Right ventricle myocardium inferior (tissue), 1 donor: Measurements from ENCODE around the gene HYLS1. TPM values are rescaled to one million over a fixed set of nuclear protein-coding genes. Genes with fewer than 3 reads are reported as not detected.
A peak's percentile ranks its signal among the peaks of the same experiment; 100 is the strongest.

ENCODE experiments used
- ATAC-seq: fragments of 200-7000 bp; cut with Tn5 transposase; one replicate; pipeline ENCODE4 v1.9.1; 2020; ENCODE audit warnings: mild to moderate bottlenecking, moderate library complexity
- DNase-seq: peaks from one replicate; pipeline ENCODE4 v3.0.0; 2021; ENCODE audit errors: missing footprints
- intact Hi-C: fragments of 100-400 bp; cut with DNase I; formaldehyde crosslinking; loops from one replicate; pipeline ENCODE4 v1.11.0; 2022
- total RNA-seq: library from RNA; stranded (reverse); fragmentation: NEBNext Ultra II Directional; extraction: Animal tissue kit (Norgen Biotek cat#: 25700); gene quantifications from one replicate; pipeline ENCODE4 v1.2.1, GENCODE V29; 2021
- donor health status: DM: no; HTN: yes; CAD: no; lungs with severe emphysema.

HYLS1 gene
- total RNA-seq, 1 donor from 2014 or later = 5.0 TPM

- DNase-seq = no peak
- ATAC-seq = no peak
- intact Hi-C loops = no loop called here
Observed at GRCh38 chr11:125926682-125927081, 39.2 kb downstream of the HYLS1 start.

- DNase-seq = no peak
- intact Hi-C loops = no loop called here
- ATAC-seq = no peak
Observed at GRCh38 chr11:125929445-125930075, 42.1 kb downstream of the HYLS1 start.

DNA sequence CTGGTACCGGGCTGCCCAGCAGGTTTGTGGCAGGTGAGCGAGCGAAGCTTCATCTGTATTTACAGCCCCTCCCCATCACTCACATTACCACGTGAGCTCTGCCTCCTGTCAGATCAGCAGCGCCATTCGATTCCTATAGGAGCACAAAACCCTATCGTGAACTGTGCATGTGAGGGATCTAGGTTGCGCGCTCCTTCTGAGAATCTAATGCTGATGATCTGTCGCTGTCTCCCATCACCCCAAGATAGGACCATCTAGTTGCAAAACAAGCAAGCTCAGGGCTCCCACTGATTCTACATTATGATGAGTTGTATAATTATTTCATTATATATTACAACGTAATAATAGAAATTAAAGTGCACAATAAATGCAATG is 42.6 kb downstream of the HYLS1 start:
- no peak for ATAC-seq
- DNase-seq = no peak
- intact Hi-C loops = no loop called here

DNA sequence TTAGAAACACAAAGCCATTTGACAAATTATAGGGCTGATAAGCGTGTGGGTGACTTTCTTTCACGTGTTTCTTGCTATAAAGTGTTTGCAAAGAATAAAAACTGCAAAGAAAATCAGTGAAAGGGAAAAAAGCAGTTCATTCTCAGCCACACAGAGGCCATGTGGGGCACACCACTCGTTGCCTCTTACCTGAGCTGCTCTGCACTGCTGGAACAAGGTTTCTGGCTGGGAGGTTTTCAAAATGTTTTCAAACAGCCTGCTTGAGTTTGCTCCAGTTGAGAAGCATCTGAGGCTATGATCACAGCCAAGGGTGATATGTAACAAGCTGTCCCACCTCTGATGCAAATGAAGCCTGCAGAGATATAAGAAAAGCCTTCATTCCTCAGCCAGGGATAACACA is 43.6 kb downstream of the HYLS1 start:
- no peak for DNase-seq
- intact Hi-C loops = no loop called here
- no peak for ATAC-seq

DNA sequence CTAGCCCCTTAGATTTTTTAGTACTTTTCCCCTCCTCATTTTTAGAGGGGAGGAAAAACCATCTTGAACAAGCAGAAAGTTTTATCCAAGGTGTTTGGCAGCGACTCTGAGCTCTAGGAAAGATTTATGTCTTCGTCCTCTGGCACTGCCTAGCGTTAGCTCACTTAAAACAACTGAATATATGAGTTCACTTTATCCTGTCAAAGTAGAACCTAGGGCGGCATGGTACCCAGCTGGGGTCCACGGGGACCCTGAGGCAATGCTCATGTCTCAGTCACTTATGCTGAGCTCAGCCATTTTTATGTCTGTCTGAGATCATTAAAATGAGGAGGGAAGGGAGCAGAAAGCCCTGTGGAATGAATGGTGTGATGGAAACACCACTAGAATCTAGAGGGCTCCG is 44.2 kb downstream of the HYLS1 start:
- no peak for ATAC-seq
- intact Hi-C loops = no loop called here
- DNase-seq = no peak

DNA sequence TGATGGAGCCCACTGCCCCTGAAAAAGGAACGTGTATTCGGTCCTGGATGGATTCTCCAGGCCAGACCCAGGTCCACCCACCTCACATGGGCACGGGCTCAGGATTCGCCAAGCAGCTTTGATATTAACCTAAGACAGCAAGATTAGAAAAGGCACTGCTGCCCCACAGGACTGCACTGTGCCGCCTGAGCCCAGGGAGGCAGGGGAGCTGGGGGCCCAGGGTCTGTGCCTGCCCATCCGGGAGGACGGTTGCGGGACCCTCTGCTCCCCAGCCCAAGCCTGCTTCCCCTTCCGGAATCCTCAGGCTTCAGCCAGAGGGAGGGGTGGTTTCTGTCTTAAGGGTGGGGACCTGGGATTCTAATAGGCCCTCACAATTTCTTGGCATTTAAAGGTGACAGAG is 44.8 kb downstream of the HYLS1 start:
- DNase-seq (no peak), ATAC-seq (no peak)
- intact Hi-C loops = no loop called here

- DNase-seq (no peak), ATAC-seq (no peak)
- intact Hi-C loops = no loop called here
Observed at GRCh38 chr11:125933030-125933813, 45.8 kb downstream of the HYLS1 start.

- no peak for ATAC-seq
- DNase-seq = no peak
- intact Hi-C loops = no loop called here
Observed at GRCh38 chr11:125934473-125934872, 47.0 kb downstream of the HYLS1 start.

DNA sequence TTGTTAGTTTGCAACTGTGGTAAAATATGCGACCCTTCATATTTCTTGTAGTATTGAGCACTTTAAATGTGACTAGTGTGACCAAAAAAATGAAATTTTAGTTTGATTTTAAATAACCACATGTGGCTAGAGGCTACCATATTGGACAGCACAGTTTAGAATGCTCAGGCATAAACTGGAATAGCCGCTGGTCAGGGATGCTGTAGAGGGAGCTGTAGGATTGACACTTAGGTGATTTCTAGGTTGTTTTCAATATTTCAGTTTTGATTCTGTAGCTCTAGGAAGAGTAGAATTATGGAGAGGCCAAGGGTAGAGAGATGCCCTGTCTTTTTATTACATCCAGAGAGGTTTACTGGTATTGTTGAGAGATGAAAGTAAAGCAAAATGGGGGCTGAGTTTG is 47.6 kb downstream of the HYLS1 start:
- intact Hi-C loops = no loop called here
- DNase-seq (no peak), ATAC-seq (no peak)

- no peak for DNase-seq
- no peak for ATAC-seq
- intact Hi-C loops = no loop called here
Observed at GRCh38 chr11:125935618-125936199, 48.2 kb downstream of the HYLS1 start.

DNA sequence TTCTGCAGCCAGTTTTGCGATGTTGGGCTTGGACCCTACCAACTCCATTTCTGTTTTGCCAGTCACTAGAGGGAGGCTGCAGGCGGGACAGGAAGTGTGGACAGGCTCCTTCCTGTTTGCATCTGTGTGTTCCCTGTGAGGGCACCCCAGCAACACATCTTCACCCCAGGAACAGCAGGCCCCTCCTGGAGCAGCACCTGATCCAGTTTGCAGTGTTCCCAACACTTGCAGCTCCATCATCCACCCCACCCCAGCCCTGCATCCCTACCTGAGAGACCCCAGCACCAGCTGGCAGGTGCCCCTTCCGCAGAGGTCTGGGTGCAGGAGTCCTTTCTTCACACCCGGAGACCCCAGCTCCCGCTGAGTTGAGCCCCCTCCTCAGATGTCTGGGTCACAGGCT is 51.0 kb downstream of the HYLS1 start:
- DNase-seq (no peak), ATAC-seq (no peak)
- intact Hi-C loops = no loop called here

DNA sequence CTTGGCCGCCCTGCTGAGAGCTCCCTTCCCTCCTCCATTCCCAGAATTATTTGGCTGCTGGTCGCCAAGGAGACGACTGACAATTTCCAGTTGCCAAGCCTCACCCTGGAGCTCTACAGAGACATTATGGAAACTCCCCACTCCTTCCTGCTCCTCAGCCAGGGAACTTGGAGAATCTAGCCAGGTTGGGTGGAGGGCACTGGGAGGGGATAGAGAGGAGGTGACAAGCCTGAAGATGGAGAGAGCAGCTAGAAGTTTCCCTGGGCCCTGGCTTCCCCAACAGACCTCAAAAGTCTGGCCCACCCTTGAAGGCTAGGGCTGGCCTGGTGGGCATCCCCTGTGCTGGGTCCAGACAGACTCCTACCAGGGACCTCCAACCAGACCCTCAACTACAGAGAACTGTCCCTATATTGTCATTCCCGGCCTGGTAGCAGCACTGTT is 51.6 kb downstream of the HYLS1 start:
- DNase-seq = no peak
- intact Hi-C loops = no loop called here
- peak; percentile 30 for ATAC-seq

DNA sequence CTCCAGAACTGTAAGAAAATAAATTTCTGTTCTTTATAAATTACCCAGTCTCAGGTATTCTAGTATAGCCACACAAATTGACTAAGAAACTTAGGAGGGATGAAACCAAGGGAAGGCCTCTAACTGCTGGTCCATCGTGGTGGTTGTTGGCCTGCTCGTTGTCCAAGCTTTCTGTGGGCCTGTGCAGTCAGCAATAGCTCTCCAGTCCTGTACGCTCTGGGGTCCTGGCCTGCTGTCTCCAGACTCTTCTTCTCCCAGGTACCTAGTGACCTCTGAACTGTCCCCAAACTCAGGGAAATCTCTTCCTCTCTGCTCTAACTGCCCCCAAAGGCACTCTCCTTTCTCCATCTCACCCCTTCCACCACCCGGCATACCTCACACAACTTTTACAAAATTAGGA is 52.7 kb downstream of the HYLS1 start:
- intact Hi-C loops = loop anchor here (5.0 kb wide), 2 partner anchors 122 to 252 kb away; partner anchors contain the start of gene CDON
- ATAC-seq = no peak
- DNase-seq = no peak

- DNase-seq (no peak), ATAC-seq (no peak)
- intact Hi-C loops = loop anchor here (5.0 kb wide), 2 partner anchors 121 to 251 kb away; partner anchors contain the start of gene CDON
Observed at GRCh38 chr11:125941267-125941618, 53.8 kb downstream of the HYLS1 start.

DNA sequence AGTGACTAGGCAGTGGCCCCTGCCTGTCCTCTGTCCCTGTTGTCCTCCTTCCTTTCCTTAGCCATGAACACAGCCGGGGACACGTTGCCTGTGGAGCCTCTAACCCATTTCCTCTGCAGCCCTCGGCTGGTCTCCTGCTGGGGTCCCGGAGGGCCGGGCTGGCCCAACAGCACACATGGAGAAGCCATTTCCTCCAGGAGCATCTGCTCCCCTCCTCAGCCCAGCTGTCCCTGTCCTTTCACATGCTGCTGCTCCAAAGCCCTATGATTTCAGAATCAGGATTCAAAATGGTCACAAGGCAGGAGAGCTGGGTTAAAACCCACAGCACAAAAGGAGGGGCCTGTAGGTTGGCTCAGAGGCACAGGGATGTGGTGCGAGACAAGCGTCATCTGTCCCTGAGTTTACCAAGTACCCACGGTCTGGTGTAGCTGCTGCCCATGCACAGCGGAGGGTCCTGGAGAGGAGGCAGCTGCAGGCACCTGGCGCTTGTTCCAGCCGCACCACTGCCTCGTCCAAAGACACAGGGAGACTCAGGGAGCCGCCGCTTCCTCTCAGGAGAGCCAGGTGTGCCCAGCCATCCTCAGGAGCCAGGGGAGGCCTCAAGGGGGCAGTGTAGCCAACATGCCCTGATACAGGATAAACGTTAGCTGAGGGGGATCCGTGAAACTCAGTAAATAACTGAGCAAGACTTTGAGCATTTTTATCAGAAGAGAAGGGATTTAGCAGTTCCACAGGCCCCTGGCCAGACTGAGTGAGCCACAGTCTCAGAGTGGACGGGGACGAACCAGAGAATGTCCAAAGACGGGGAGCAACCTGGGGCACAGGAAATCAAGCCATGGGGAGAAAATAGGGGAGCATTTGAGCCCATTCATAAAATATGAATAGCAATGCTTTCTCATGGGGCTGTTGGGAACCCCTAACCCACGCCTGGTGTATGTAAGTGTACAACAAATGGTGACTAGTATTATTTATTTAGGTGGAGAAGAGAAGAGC is 54.4 kb downstream of the HYLS1 start:
- intact Hi-C loops = loop anchor here (5.0 kb wide), 2 partner anchors 120 to 250 kb away; partner anchors contain the start of gene CDON
- no peak for DNase-seq
- peak; percentile 74 for ATAC-seq

- ATAC-seq (no peak), DNase-seq (no peak)
- intact Hi-C loops = loop anchor here (5.0 kb wide), 2 partner anchors 119 to 249 kb away; partner anchors contain the start of gene CDON
Observed at GRCh38 chr11:125942771-125943428, 55.4 kb downstream of the HYLS1 start.

- no peak for ATAC-seq
- intact Hi-C loops = loop anchor here (5.0 kb wide), 2 partner anchors 118 to 248 kb away; partner anchors contain the start of gene CDON
- no peak for DNase-seq
Observed at GRCh38 chr11:125943661-125944349, 56.3 kb downstream of the HYLS1 start.
